GM23338 (cell line): ENCODE results near the gene TOMM7. TPM values are rescaled to one million over a fixed set of nuclear protein-coding genes. Genes with fewer than 3 reads are reported as not detected.
"Not testable (repeated sequence)": the region's sequence is repeated elsewhere in the genome, so short reads cannot be mapped to it uniquely, and the experiment has no call there.

Source experiments
- ATAC-seq: fragments of 200-7000 bp; cut with Tn5 transposase; 3 replicates; pipeline ENCODE4 v1.9.1; 2020
- DNase-seq: peaks from one replicate; pipeline ENCODE4 v3.0.0-alpha.2; 2015; ENCODE audit warnings: low spot score
- H2AFZ ChIP-seq: fragments of 200-600 bp; sonication (generic); 2 replicates; pipeline ENCODE4 v1.8.0; 2016; ENCODE audit warnings: antibody characterized with exemption, mild to moderate bottlenecking, moderate library complexity
- H3F3A ChIP-seq: fragments of 200-600 bp; sonication (generic); replicated peaks from 2 replicates; pipeline ENCODE4 v1.8.0; 2017; ENCODE audit warnings: antibody characterized with exemption, mixed run types, low read depth
- H3K27ac ChIP-seq: fragments of 200-600 bp; sonication (generic); 2 replicates; pipeline ENCODE4 v1.6.1; 2016; ENCODE audit warnings: low read depth
- H3K27me3 ChIP-seq: fragments of 200-600 bp; sonication (generic); 2 replicates; pipeline ENCODE4 v1.8.0; 2016; ENCODE audit warnings: mild to moderate bottlenecking, mixed run types, moderate library complexity; ENCODE audit not compliant: insufficient read depth
- H3K36me3 ChIP-seq: fragments of 200-600 bp; sonication (generic); 2 replicates; pipeline ENCODE4 v1.8.0; 2016; ENCODE audit warnings: mild to moderate bottlenecking; ENCODE audit not compliant: insufficient read depth
- H3K4me1 ChIP-seq: fragments of 200-600 bp; sonication (generic); 2 replicates; pipeline ENCODE4 v1.8.0; 2016; ENCODE audit warnings: mild to moderate bottlenecking, moderate library complexity; ENCODE audit not compliant: insufficient read depth
- H3K4me2 ChIP-seq: fragments of 200-600 bp; sonication (generic); 2 replicates; pipeline ENCODE4 v1.7.1; 2017; ENCODE audit warnings: mixed run types
- H3K4me3 ChIP-seq: fragments of 200-600 bp; sonication (generic); 2 replicates; pipeline ENCODE4 v1.6.1; 2016; ENCODE audit warnings: mixed run types
- H3K79me2 ChIP-seq: fragments of 200-600 bp; sonication (generic); replicated peaks from 2 replicates; pipeline ENCODE4 v1.8.0; 2017; ENCODE audit warnings: mild to moderate bottlenecking; ENCODE audit not compliant: insufficient read depth
- H3K9me2 ChIP-seq: fragments of 200-600 bp; sonication (generic); 2 replicates; pipeline ENCODE4 v1.8.0; 2017; ENCODE audit not compliant: insufficient read depth
- H4K20me1 ChIP-seq: fragments of 200-600 bp; sonication (generic); replicated peaks from 2 replicates; pipeline ENCODE4 v1.8.0; 2017; ENCODE audit warnings: mild to moderate bottlenecking; ENCODE audit not compliant: insufficient read depth
- H3K27ac Mint-ChIP-seq: 2 replicates; pipeline ENCODE4 v1.8.0; 2020; ENCODE audit warnings: inconsistent platforms, mild to moderate bottlenecking, moderate library complexity, mixed read lengths
- H3K27me3 Mint-ChIP-seq: 3 replicates; pipeline ENCODE4 v1.8.0; 2022; ENCODE audit warnings: low read depth, mild to moderate bottlenecking, moderate library complexity, mixed read lengths, inconsistent platforms; ENCODE audit not compliant: insufficient read depth, poor library complexity
- H3K36me3 Mint-ChIP-seq: 3 replicates; pipeline ENCODE4 v1.8.0; 2021; ENCODE audit warnings: low read depth, mild to moderate bottlenecking, inconsistent platforms, moderate library complexity, mixed read lengths
- H3K4me1 Mint-ChIP-seq: 3 replicates; pipeline ENCODE4 v1.8.0; 2020; ENCODE audit warnings: mild to moderate bottlenecking, inconsistent platforms, mixed read lengths
- H3K4me3 Mint-ChIP-seq: 3 replicates; pipeline ENCODE4 v1.8.0; 2021; ENCODE audit warnings: moderate library complexity, mild to moderate bottlenecking, inconsistent platforms, mixed read lengths
- H3K9me3 Mint-ChIP-seq: 3 replicates; pipeline ENCODE4 v1.8.0; 2020; ENCODE audit warnings: moderate library complexity, mild to moderate bottlenecking, inconsistent platforms, mixed read lengths
- CREB1 ChIP-seq: fragments of 250-450 bp; sonication (Bioruptor Pico); IDR thresholded peaks from 2 replicates; pipeline ENCODE4 v1.5.0; 2020; ENCODE audit warnings: low read depth, mild to moderate bottlenecking, moderate library complexity
- ETS1 ChIP-seq: IDR thresholded peaks from 2 replicates; pipeline ENCODE4 v1.6.1; 2016; ENCODE audit warnings: antibody characterized with exemption
- EZH2phosphoT487 ChIP-seq: fragments of 200-600 bp; sonication (generic); IDR thresholded peaks from one replicate; pipeline ENCODE4 v1.8.1; 2018; ENCODE audit warnings: antibody characterized with exemption; ENCODE audit not compliant: unreplicated experiment
- JUNB ChIP-seq: IDR thresholded peaks from one replicate; pipeline ENCODE4 v1.6.1; 2016; ENCODE audit warnings: antibody characterized with exemption; ENCODE audit not compliant: unreplicated experiment
- NANOG ChIP-seq: IDR thresholded peaks from 2 replicates; pipeline ENCODE4 v1.6.1; 2016; ENCODE audit warnings: antibody characterized with exemption, borderline replicate concordance
- POLR2AphosphoS5 ChIP-seq: IDR thresholded peaks from 2 replicates; pipeline ENCODE4 v1.6.1; 2016; ENCODE audit warnings: antibody characterized with exemption, low read depth
- STAT1 ChIP-seq: IDR thresholded peaks from one replicate; pipeline ENCODE4 v1.6.1; 2016; ENCODE audit warnings: antibody characterized with exemption; ENCODE audit not compliant: unreplicated experiment
- ZNF114 ChIP-seq: fragments of 250-450 bp; sonication (Bioruptor Pico); IDR thresholded peaks from 2 replicates; pipeline ENCODE4 v1.5.0; 2020; ENCODE audit warnings: mild to moderate bottlenecking, moderate library complexity
- ZNF331 ChIP-seq: fragments of 250-450 bp; sonication (Bioruptor Pico); IDR thresholded peaks from 2 replicates; pipeline ENCODE4 v1.5.0; 2020; ENCODE audit warnings: low read depth, mild to moderate bottlenecking, moderate library complexity
- ZNF462 ChIP-seq: fragments of 250-450 bp; sonication (Bioruptor Pico); IDR thresholded peaks from 2 replicates; pipeline ENCODE4 v1.5.0; 2020; ENCODE audit warnings: mild to moderate bottlenecking, moderate library complexity
- polyA plus RNA-seq: library from polyadenylated mRNA; unstranded; fragments of >200 nt; fragmentation: Nextera tagmentation; extraction: Ambion mirVana; gene quantifications from 2 replicates; pipeline ENCODE4 v1.2.1, GENCODE V29; 2016
- total RNA-seq: library from RNA; depleted of rRNA; stranded (reverse); fragments of >200 nt; shearing (Covaris generic); gene quantifications from 2 replicates; pipeline ENCODE4 v1.2.3, GENCODE V29; 2014

Gene TOMM7
- total and polyA plus RNA-seq, 2 experiments from 2014 or later = 164 to 920 TPM

DNA sequence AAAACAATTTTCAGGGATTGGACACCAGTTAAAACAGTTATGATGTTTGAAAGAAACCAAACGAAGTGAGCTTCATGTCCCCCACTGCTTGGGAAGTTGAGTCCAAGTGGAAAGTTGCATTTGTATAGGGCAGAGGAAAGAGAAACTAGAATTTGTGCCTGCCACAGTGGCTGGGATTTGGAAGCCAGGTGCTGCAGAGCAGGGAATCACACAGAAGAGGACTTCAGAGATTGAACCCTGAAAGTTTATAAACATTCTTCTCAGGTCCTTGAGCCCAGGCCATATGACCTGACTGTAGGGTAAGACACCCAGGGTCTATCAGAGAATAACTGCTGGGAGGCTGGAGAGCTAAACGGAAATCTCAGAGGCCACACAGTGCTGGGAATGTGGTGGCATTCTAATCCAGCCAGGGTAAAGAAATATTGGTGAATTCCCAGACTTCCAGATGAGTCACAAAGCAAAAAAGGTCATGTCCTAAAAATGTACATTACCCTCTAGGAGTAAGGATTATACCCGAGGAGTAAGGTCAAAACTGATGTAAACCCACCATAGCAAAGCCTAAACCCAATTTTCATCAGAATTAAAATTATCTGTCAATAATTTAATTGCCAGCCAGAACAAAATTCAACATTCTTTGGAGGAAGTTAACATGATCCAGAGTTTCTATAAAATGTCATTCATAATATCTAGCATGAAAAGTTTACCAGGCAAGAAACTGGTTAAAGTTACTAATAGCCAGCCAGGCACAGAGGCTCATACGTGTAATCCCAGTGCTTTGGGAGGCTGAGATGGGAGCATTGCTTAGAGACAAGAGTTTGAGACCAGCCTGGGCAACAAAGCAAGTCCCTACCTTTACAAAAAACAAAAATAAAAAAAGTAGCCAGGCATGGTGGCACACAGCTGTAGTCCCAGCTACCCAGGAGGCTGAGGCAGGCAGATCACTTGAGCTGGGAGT lies 31.2 kb downstream of the TOMM7 start (continued):
- TF ChIP-seq ZNF462 (CRISPR knock-in tag) (no peak), NANOG (no peak)

DNA sequence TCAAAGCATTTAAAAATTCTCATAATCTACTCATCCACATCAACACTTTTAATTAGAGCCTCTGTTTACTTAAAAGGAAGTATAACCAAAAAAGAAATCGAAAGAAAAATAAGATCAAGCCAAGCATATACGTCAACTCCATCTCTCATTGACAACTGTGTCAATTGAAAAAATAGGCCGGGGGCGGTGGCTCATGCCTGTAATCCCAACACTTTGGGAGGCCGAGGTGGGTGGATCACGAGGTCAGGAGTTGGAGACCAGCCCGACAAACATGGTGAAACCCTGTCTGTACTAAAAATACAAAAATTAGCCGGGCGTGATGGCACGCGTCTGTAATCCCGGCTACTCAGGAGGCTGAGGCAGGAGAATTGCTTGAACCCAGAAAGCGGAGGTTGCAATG lies 32.0 kb downstream of the TOMM7 start:
- not testable (repeated sequence) for H3F3A ChIP-seq, H3K36me3 ChIP-seq, DNase-seq, H3K36me3 Mint-ChIP-seq, H3K9me2 ChIP-seq, H3K27ac Mint-ChIP-seq, H3K79me2 ChIP-seq, H3K4me2 ChIP-seq, H3K27me3 Mint-ChIP-seq, H3K4me1 Mint-ChIP-seq, H3K4me3 ChIP-seq, H3K27me3 ChIP-seq, ATAC-seq, H3K27ac ChIP-seq, H3K4me1 ChIP-seq, H4K20me1 ChIP-seq, H2AFZ ChIP-seq, H3K4me3 Mint-ChIP-seq
- H3K9me3 Mint-ChIP-seq = peaks cover 16% of the 10 kb centered on the region

DNA sequence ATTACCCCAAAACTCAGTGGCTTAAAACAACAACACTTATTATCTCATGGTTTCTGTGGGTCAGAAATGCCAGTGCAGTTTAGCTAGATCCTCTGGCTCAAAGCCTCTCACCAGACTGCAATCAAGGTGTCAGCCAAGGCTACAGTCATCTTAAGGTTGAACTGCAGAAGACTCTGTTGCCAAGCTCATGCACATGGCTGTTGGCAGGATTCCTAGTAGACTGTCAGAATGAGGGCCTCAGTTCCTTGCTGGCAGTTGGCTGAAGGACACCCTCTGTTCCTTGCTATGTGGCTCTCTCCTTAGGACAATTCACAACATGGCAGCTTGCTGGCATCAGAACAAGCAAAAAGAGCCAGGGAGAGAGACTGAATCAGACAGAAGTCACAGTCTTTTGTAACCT lies 34.7 kb downstream of the TOMM7 start:
- Mint-ChIP-seq H3K27me3 (no peaks in the 10 kb centered on the region), H3K9me3 (peaks cover 6% of the 10 kb centered on the region; the same call in 2 of the 3 replicates), H3K27ac (no peak overlapping the region), H3K36me3 (peaks cover 4% of the 10 kb centered on the region; the same call in 1 of the 3 replicates), H3K4me1 (no peaks in the 10 kb centered on the region), H3K4me3 (no peak overlapping the region)
- ATAC-seq (no peak), DNase-seq (no peak)
- H3K27ac ChIP-seq = no peak overlapping the region
- no peaks in the 10 kb centered on the region for H3K4me1 ChIP-seq
- no peaks in the 10 kb centered on the region for H3K79me2 ChIP-seq
- no peaks in the 10 kb centered on the region for H3K36me3 ChIP-seq
- no peak overlapping the region for H3K4me2 ChIP-seq
- no peaks in the 10 kb centered on the region for H4K20me1 ChIP-seq
- 0 out of 2 replicates have a peak overlapping the region, but pooled peaks have one; percentile 63 for H2AFZ ChIP-seq
- peaks cover 4% of the 10 kb centered on the region; the same call in 1 of the 2 replicates for H3K9me2 ChIP-seq
- no peaks in the 10 kb centered on the region for H3K27me3 ChIP-seq
- H3F3A ChIP-seq = no peaks in the 10 kb centered on the region
- H3K4me3 ChIP-seq = no peak overlapping the region
- no peak for TF ChIP-seq EZH2phosphoT487
- TF ChIP-seq JUNB = no peak
- TF ChIP-seq CREB1 (CRISPR knock-in tag) = no peak
- TF ChIP-seq ZNF331 (CRISPR knock-in tag) = no peak
- TF ChIP-seq ETS1 = no peak
- no peak for TF ChIP-seq NANOG
- no peak for TF ChIP-seq POLR2AphosphoS5
- TF ChIP-seq STAT1 = no peak
- no peak for TF ChIP-seq ZNF114 (CRISPR knock-in tag)
